ENCODE results near the gene CACNA1C. TPM values are rescaled to one million over a fixed set of nuclear protein-coding genes. Genes with fewer than 3 reads are reported as not detected.
A peak's percentile ranks its signal among the peaks of the same experiment; 100 is the strongest.

CACNA1C gene
- total and polyA plus RNA-seq, 2 donors (not counting 1 experiment from before 2014, with no cell fraction given), result 7.6 to 11.4 TPM

DNA sequence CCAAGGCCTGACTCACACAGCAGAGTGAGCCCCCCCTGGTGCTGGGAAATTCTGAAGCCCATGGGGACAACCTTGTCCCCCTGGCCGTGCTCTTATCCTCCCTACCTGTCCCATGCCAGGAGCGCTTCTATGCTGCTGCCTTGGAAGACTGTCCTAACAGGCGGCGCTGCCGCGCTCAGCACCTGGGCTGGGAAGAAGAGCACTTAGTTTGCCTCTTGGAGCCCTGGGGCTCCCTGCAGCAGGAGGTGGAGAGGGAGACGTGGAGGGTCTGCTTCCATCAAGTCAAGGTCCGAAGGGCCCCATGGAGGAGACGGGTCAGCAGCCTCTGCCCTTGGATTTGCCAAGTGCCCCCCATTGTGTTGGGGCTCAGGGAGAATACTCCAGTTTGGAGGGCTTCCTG lies 300.5 kb downstream of the CACNA1C start:
- H4K20me1 ChIP-seq (ENCODE audit: control insufficient read depth, extremely low read depth, insufficient read depth, low read length), result no peaks in the 10 kb centered on the region
- H3K4me2 ChIP-seq (ENCODE audit: extremely low read depth, insufficient read depth, low read length), result no peak overlapping the region
- no peak overlapping the region for H3K4me3 ChIP-seq (replicated peaks in 1 of 4; ENCODE audit: control extremely low read depth in 1 of 4, insufficient read depth in 1 of 4, low read depth in 3 of 4, low read length in 4 of 4)
- no peak overlapping the region for H3K27ac ChIP-seq (ENCODE audit: insufficient read depth, low read length)
- H3K27me3 ChIP-seq (ENCODE audit: control insufficient read depth, insufficient read depth, low read length), result no peaks in the 10 kb centered on the region
- no peak for DNase-seq (ENCODE audit: low read depth in 2 of 2)
- H3K4me1 ChIP-seq (ENCODE audit: control insufficient read depth, extremely low read depth, insufficient read depth, low read length), result peaks cover 10% of the 10 kb centered on the region
- no peak overlapping the region for H2AFZ ChIP-seq (ENCODE audit: low read length)
- H3K79me2 ChIP-seq (ENCODE audit: control insufficient read depth, insufficient read depth, low read length), result no peaks in the 10 kb centered on the region
- no peak overlapping the region for H3K9ac ChIP-seq (ENCODE audit: insufficient read depth, low read length)
- TF ChIP-seq EZH2 (IDR thresholded peaks at IDR 0.05; ENCODE audit: low read length, missing control alignments), result no peak
- no peak for TF ChIP-seq CTCF (conservative IDR thresholded peaks at IDR 0.05 in 1 of 2, IDR thresholded peaks at IDR 0.05 in 1 of 2; ENCODE audit: low read depth in 1 of 2, low read length in 2 of 2)
- H3K9me3 ChIP-seq (ENCODE audit: control insufficient read depth, insufficient read depth, low read depth, low read length), result no peaks in the 10 kb centered on the region
- no peaks in the 10 kb centered on the region for H3K36me3 ChIP-seq (ENCODE audit: control insufficient read depth, insufficient read depth, low read length)

DNA sequence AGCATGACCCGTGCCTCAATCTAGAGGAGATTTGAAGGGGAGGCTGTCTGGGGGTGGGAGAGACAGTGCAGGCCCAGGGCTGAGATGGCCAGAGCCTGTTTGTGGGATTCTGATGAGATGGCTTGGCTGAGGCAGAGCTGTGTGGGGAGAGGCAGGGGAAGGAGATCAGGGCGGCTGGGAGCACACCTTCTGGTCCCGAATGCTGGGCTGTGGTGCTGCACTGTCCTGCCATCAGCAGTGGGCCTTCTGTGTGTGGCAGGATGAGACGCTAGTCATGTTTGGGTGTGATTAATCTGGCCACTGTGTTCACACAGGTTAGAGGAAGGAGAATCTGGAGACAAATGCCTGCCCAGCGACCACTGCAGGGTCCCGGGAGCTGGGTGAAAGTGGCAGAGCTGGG lies 300.9 kb downstream of the CACNA1C start:
- Histone ChIP-seq H3K4me2 (ENCODE audit: extremely low read depth, insufficient read depth, low read length) (no peak overlapping the region), H3K4me1 (ENCODE audit: control insufficient read depth, extremely low read depth, insufficient read depth, low read length) (peaks cover 11% of the 10 kb centered on the region), H3K4me3 (replicated peaks in 1 of 4; ENCODE audit: control extremely low read depth in 1 of 4, insufficient read depth in 1 of 4, low read depth in 3 of 4, low read length in 4 of 4) (no peak overlapping the region), H2AFZ (ENCODE audit: low read length) (no peak overlapping the region), H3K9ac (ENCODE audit: insufficient read depth, low read length) (no peak overlapping the region), H3K79me2 (ENCODE audit: control insufficient read depth, insufficient read depth, low read length) (no peaks in the 10 kb centered on the region), H4K20me1 (ENCODE audit: control insufficient read depth, extremely low read depth, insufficient read depth, low read length) (no peaks in the 10 kb centered on the region), H3K27me3 (ENCODE audit: control insufficient read depth, insufficient read depth, low read length) (no peaks in the 10 kb centered on the region), H3K9me3 (ENCODE audit: control insufficient read depth, insufficient read depth, low read depth, low read length) (no peaks in the 10 kb centered on the region), H3K36me3 (ENCODE audit: control insufficient read depth, insufficient read depth, low read length) (no peaks in the 10 kb centered on the region), H3K27ac (ENCODE audit: insufficient read depth, low read length) (no peak overlapping the region)
- TF ChIP-seq CTCF (conservative IDR thresholded peaks at IDR 0.05 in 1 of 2, IDR thresholded peaks at IDR 0.05 in 1 of 2; ENCODE audit: low read depth in 1 of 2, low read length in 2 of 2), result no peak
- no peak for TF ChIP-seq EZH2 (IDR thresholded peaks at IDR 0.05; ENCODE audit: low read length, missing control alignments)
- no peak for DNase-seq (ENCODE audit: low read depth in 2 of 2)

GRCh38 chr12:2354151-2354991 lies 301.6 kb downstream of the CACNA1C start:
- peak in 1 of 2 donors; percentile 75 for DNase-seq (ENCODE audit: low read depth in 2 of 2)
- Histone ChIP-seq H2AFZ (ENCODE audit: low read length) (no peak overlapping the region), H3K9me3 (ENCODE audit: control insufficient read depth, insufficient read depth, low read depth, low read length) (no peaks in the 10 kb centered on the region), H3K36me3 (ENCODE audit: control insufficient read depth, insufficient read depth, low read length) (no peaks in the 10 kb centered on the region), H3K79me2 (ENCODE audit: control insufficient read depth, insufficient read depth, low read length) (no peaks in the 10 kb centered on the region), H3K27ac (ENCODE audit: insufficient read depth, low read length) (no peak overlapping the region), H3K27me3 (ENCODE audit: control insufficient read depth, insufficient read depth, low read length) (no peaks in the 10 kb centered on the region), H4K20me1 (ENCODE audit: control insufficient read depth, extremely low read depth, insufficient read depth, low read length) (no peaks in the 10 kb centered on the region), H3K4me1 (ENCODE audit: control insufficient read depth, extremely low read depth, insufficient read depth, low read length) (peaks cover 7% of the 10 kb centered on the region), H3K4me2 (ENCODE audit: extremely low read depth, insufficient read depth, low read length) (no peak overlapping the region), H3K4me3 (replicated peaks in 1 of 4; ENCODE audit: control extremely low read depth in 1 of 4, insufficient read depth in 1 of 4, low read depth in 3 of 4, low read length in 4 of 4) (no peak overlapping the region), H3K9ac (ENCODE audit: insufficient read depth, low read length) (no peak overlapping the region)
- TF ChIP-seq CTCF (conservative IDR thresholded peaks at IDR 0.05 in 1 of 2, IDR thresholded peaks at IDR 0.05 in 1 of 2; ENCODE audit: low read depth in 1 of 2, low read length in 2 of 2) (no peak), EZH2 (IDR thresholded peaks at IDR 0.05; ENCODE audit: low read length, missing control alignments) (no peak)
